Adrenal gland (tissue), 5 donors: Measurements from ENCODE around the gene LRRC41.

Source experiments
- CTCF ChIP-seq, 6 experiments: fragments of 450-650 bp in 4 of 6; fragments of 200-600 bp in 2 of 6; sonication (generic) in 1 of 6; IDR thresholded peaks; 1 replicate in 5 of 6; 2 replicates in 1 of 6; pipeline versions ENCODE4 v1.5.1 to v1.8.0; 2016 to 2021; ENCODE audit warnings: antibody characterized with exemption in 6 of 6, mild to moderate bottlenecking in 2 of 6, moderate library complexity in 1 of 6
- POLR2A ChIP-seq, 2 donors: fragments of 450-650 bp; IDR thresholded peaks; one replicate each; pipeline ENCODE4 v1.6.1; 2017; ENCODE audit warnings: antibody characterized with exemption in 2 of 2, mild to moderate bottlenecking in 2 of 2, moderate library complexity in 1 of 2
- donor health status: DM: no; HTN: no; CAD: no.

- TF ChIP-seq CTCF (IDR thresholded peaks at IDR 0.05) (no peak), POLR2A (IDR thresholded peaks at IDR 0.05) (no peak)
Observed at GRCh38 chr1:46263146-46263545, 40.3 kb downstream of the LRRC41 start.
